Activated naive CD8-positive, alpha-beta T cell treated with anti-CD3 and anti-CD28 coated beads, Interleukin-2, amount 50 U/mL, for 16 hours (primary cell): ENCODE data around the gene LRRTM4.

ENCODE experiments used
- DNase-seq: peaks from one replicate; pipeline ENCODE4 v3.0.0-alpha.2; 2020; ENCODE audit warnings: low read depth, low spot score

Gene LRRTM4

DNA sequence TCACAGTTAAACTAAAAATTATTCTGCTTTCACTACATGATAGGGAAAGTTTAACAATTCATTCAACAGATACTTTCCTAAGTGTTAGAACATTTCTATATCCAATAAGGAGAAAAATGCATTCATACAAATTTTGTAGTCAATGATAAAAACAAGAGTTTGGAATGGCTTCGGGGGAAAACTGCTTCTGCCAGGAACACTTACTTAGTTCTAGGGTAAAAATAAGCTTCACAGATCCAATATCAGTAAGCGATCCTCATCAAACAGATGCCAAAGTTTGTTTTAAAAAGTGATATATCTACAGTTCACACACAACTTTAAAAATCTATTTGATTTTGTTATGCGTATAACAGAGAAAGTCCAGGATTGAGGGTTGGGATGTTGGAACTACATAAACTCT lies 199.7 kb downstream of the LRRTM4 start:
- no peak for DNase-seq

DNA sequence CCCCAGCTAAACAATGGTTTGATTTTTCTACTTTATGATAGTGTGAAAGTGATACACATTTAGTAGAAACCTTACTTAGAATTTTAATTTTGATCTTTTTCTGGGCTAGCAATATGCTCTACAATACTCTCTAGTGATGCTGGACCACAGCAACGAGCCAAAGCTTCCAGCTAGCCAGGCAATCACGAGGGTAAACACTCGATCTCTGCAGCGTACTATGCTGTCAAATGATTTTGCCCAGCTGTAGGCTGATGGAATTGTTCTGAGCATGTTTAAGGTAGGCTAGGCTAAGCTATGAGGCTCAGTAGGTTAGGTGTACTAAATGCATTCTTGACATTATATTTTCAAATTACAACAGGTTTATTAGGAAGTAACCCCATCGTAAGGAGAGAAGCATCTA lies 207.5 kb downstream of the LRRTM4 start:
- DNase-seq, result no peak

DNA sequence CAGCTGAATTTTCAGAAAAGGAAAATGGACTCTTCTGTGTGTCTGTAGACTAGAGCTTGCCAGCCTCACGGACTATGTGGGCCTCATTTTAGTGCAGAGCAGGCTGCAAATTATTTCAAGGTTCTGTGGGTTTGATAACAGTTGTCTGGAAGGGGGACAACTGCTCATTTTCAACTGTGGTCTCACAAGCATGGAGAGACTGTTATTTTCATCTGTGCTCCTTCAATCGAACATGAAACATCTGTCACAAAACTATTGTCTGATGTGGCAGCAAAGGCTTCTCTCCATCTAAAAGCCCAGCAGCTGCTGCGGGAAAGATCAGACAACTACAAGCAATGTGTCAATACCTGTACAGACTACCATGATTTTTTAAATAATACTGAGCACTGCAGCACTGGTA lies 211.8 kb downstream of the LRRTM4 start:
- DNase-seq, result no peak

DNA sequence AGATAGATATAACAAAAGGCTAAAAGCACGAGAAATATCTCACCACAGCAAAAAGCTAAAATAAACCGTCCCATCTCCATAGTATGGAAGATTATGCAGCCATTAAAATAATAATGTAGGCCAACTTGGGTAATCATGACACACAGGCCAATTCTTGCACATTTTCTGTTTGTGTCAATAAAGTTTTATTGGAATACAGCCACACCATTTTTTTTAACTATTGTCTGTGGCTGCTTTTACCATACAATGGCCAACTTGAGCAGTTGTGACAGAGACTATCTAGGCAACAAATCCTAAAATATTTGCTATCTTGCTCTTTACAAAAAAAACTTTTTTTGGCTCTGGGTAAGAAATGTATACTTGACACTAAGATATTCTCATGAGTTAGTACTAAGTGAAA lies 212.5 kb downstream of the LRRTM4 start:
- no peak for DNase-seq

DNA sequence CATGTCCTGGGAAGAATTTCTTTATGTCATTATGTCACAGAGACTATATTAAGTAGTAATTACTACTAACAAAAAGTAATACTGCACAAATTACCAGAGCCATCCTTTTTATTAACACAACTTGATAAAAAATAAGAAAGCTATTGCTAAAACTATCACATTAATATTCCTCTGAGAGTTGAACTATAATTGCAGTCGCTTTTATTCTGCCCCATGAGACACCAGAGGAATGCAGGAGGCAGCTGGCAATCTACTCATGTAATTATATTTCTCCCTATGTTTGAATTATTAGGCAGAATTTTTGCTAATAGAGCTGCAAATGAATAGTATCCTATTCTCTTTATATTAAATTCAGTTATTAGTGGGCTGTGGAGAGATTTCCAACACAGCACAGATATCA lies 220.7 kb downstream of the LRRTM4 start:
- DNase-seq, result no peak

DNA sequence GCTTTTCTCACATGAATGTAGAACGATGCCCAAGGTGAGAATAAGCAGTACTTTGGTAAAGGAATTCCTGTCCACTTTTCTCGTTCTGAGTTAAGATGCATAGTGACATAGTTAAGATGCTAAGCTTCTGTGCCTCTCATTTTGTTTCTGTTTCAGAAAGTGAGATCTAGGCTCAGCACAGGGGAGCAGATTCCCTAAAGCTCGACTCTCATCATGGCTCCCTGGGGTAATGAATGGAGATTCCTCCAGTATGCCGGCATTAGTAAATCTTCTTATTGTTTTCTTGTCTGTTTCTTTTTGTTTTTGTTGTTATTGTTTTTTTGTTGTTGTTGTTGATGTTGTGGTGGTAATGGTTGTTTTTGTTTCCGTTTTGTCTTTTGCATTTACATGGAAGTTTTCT lies 225.4 kb downstream of the LRRTM4 start:
- no peak for DNase-seq

- DNase-seq, result no peak
Observed at GRCh38 chr2:77294474-77294873, 227.7 kb downstream of the LRRTM4 start.

DNA sequence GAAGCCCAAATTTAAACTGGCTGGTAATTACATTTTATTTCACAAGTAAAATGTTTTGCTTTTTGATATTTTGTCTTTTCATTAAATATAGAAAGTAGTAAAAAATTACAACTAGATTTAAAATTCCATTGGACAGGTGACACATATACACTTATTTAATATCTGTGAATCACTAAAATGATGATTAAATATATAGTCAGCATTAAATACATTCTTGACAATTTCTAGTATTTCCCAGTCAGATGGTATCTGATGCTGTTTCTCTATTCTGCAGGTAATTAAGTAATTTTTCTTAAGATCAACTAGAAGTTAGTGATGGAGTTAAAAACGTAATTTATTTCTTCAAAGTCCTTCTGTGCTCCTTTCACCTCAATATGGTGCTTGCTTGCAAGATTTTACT lies 237.8 kb downstream of the LRRTM4 start:
- no peak for DNase-seq

DNA sequence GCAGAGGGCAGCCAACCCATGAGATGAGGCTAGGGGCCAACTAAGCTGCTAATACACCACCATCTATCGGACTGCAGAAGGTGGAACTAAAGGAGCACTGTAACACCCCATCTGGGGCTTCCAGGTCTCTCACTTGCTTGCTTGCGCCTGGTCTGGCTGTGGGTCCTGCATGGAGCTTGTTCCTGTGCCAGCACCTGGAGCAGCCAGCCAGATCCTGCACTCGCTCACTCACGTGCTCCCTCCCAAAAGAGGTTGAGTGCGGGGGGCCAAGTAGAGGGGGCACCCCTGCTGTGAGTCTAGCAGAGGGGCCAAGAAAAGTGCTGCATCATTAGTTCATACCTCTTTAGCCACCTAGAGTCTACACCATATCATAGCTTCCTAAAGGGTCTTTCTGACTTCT lies 250.9 kb downstream of the LRRTM4 start:
- DNase-seq, result no peak

DNA sequence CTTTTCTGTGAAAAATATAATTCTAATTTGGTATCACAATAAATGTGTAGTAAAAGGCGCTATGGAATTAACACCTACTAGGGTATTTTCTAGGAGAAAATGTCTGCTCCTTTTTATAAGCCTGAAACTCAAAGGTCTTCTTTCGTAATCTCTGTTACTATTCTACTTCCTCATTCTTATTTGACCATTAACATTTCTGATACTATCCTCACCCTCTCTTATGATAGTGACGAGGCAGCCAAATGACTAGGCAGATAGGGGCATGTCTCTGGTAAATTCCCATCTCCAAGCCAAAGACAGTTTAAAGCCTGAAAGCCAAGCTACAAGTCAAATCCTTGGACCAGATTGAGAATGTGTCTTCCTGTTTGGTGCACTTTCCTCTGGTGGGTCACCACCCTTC lies 251.7 kb downstream of the LRRTM4 start:
- DNase-seq, result no peak

DNA sequence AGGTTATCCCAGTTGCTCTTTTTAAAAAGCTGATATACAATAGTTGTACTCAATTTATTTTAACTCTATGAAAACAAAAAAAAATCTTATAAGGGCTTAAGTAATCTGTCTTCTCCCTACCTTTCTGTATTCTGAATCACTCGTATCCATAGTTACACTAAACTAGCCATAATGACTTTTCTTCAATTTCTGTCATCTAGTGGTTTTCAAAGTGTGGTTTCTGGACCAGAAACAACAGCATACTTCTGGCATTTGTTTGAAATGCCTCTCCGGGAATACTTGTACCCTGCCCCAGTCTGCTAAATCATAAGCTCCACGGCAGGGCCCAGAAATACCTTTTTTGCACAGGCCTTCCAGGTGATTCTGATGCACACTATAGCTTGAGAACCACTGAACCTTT lies 253.6 kb downstream of the LRRTM4 start:
- no peak for DNase-seq

- DNase-seq, result no peak
Observed at GRCh38 chr2:77232909-77233425, 289.2 kb downstream of the LRRTM4 start.

- no peak for DNase-seq
Observed at GRCh38 chr2:77228391-77228790, 293.8 kb downstream of the LRRTM4 start.

GRCh38 chr2:77210725-77211124 lies 311.5 kb downstream of the LRRTM4 start:
- DNase-seq, result no peak

DNA sequence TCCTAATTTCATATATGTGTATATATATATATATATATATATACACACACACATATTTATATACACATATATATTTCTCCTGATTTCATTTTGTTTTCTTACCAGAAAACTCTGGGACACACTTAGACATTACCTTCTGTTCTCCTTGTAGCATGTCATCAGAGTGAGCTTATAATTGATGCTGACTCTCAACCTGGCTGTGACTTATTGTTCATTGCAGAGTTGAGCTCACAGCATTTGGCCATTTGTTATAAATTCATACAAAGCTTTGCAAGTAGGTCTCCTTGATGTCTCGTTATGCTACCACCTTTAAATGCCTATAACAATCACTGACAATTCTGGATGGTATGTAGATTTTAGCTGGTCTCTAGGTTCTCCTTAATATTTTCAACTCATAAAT lies 314.8 kb downstream of the LRRTM4 start:
- DNase-seq, result no peak

DNA sequence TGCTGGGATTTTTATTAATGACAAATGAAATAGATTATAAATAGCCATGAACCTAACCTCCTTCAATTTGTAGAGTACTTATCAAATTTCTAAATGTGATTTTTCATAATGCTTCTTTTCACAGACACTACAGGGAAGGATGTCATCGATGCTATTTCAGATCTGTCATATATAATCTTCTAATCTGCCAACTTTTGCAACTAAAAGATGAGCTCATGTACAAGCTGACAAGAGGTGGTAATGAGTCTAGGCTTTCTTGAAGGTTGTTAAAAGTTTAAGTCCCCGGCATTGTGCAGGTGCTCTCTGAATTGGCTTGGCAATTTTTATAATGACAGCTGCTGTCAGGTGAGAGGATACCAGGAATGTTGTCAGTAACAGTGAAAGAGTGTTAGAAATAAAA lies 320.4 kb downstream of the LRRTM4 start:
- DNase-seq, result no peak

- DNase-seq, result no peak
Observed at GRCh38 chr2:77199411-77199810, 322.8 kb downstream of the LRRTM4 start.

GRCh38 chr2:77193858-77194448 lies 328.2 kb downstream of the LRRTM4 start:
- no peak for DNase-seq

DNA sequence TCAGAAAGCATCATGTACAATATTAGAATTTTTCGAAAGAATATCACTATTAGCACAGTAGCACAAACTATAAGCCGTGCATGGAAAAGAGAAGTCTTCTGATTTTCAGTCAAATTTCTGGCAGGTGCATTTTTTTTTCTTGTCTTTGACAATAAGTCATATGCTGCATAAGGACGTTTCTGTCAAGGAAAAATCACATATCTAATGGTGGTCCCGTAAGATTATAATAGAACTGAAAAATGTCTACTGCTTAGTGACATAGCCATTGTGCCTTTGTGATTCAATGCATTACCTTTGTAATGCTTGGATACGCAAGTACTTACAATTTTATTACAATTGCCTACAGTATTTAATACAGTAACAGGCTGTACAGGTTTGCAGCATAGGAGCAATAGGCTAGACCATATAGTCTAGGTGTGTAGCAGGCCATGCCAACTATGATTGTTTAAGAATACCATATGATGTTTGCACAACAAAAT lies 329.3 kb downstream of the LRRTM4 start:
- no peak for DNase-seq

DNA sequence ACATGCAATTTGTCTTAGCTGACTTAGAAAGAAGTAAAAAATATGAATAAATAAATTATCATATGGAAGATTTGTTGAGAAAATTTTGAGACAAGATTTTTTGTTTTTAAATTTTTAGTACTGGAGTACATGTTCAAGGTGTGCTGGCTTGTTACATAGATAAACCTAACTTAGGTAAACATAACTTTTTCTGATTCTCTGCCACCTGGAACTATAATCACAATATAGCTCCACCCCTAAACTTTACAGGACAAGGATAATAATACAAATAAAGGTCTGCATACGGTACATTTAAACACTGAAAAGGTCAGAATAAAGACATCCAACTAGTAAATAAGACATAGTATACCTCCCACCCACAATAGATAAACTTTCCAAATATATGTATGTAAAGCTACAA lies 330.5 kb downstream of the LRRTM4 start:
- DNase-seq, result no peak

DNA sequence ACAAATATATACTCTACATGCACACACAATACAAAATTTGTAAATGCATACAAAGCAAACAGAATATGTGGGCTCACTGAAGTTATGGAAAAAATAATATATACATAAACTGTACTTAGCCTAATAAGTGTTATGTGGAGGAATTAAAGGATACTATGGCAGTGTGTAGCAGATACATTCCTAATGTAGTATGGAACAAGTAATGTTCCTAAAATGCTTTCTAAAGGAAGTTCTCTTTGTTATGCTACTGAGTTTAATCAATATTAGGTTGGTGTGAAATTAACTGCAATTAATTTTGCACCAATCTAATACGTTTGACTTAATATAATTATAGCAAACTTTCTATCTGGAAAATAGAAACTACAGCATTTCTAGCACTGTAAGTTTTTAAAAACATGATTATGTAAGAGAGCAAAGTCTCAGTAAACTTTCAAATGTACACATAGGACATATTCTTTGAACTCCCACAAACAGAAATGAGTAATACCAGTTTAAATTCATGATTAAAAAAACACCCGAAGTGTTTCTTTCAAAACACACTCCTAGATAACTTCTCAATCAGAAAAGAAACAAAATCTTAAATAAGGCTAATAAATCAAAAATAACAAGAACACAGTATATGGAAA lies 331.3 kb downstream of the LRRTM4 start:
- DNase-seq, result no peak

- DNase-seq, result no peak
Observed at GRCh38 chr2:77185052-77185451, 337.1 kb downstream of the LRRTM4 start.

GRCh38 chr2:77179297-77179696 lies 342.9 kb downstream of the LRRTM4 start:
- DNase-seq, result no peak
